NT2/D1 (cell line): ENCODE results near the gene FGD5.

Experiments
- DNase-seq: peaks from one replicate; pipeline ENCODE4 v3.0.0-alpha.2; 2011; ENCODE audit warnings: low read depth, low spot score
- H3K27me3 ChIP-seq: 2 replicates; pipeline ENCODE4 v1.6.0; 2011; ENCODE audit warnings: mild to moderate bottlenecking; ENCODE audit not compliant: insufficient read length, insufficient read depth
- H3K36me3 ChIP-seq: 2 replicates; pipeline ENCODE4 v1.6.1; 2011; ENCODE audit warnings: mild to moderate bottlenecking, low read length, mixed read lengths; ENCODE audit not compliant: insufficient read depth, insufficient read length
- H3K4me1 ChIP-seq: 2 replicates; pipeline ENCODE4 v1.5.1; 2011; ENCODE audit not compliant: insufficient read depth, insufficient read length
- H3K4me3 ChIP-seq: 2 replicates; pipeline ENCODE4 v1.5.1; 2011; ENCODE audit warnings: low read depth; ENCODE audit not compliant: insufficient read length
- H3K9ac ChIP-seq: 2 replicates; pipeline ENCODE4 v1.6.0; 2011; ENCODE audit warnings: low read depth; ENCODE audit not compliant: insufficient read length
- H3K9me3 ChIP-seq: 2 replicates; pipeline ENCODE4 v1.5.1; 2011; ENCODE audit warnings: mild to moderate bottlenecking, low read length; ENCODE audit not compliant: insufficient read depth
- SUZ12 ChIP-seq: IDR thresholded peaks from 2 replicates; pipeline ENCODE4 v1.6.1; 2011; ENCODE audit not compliant: insufficient read length, insufficient read depth; ENCODE audit errors: extremely low read depth
- YY1 ChIP-seq: IDR thresholded peaks from 2 replicates; pipeline ENCODE4 v1.6.1; 2011; ENCODE audit not compliant: insufficient read length, insufficient read depth
- ZNF274 ChIP-seq: IDR thresholded peaks from 2 replicates; pipeline ENCODE4 v1.6.1; 2011; ENCODE audit warnings: mild to moderate bottlenecking, low read depth, low read length

FGD5 gene

DNA sequence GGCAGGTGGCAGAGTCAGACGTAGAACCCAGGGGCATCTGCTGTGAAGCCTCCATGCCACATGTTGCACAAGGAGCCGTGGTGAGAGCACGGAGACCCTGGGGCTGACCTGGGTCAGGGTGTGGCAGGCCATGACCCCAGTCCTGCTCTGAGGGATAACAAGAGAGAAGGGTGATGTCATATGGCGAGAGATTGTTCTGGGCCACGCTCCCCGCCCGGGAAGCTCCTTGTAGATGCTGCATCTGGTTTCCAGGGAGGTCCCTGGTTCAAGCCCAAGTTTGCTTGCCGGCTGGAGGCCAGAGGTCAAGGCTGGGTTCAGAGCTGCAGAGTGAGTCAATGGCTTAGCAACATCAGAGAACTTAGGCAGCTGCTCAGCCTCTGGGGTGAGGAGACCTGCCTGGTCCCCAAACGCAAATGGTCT, 17.3 kb downstream of the FGD5 start:
- no peak for DNase-seq
- Histone ChIP-seq H3K36me3 (no peaks in the 10 kb centered on the region), H3K9me3 (no peaks in the 10 kb centered on the region), H3K27me3 (no peaks in the 10 kb centered on the region), H3K4me3 (no peak overlapping the region), H3K9ac (no peak overlapping the region), H3K4me1 (peaks cover 8% of the 10 kb centered on the region)
- TF ChIP-seq SUZ12 = no peak
- TF ChIP-seq YY1 = no peak
- TF ChIP-seq ZNF274 = no peak

DNA sequence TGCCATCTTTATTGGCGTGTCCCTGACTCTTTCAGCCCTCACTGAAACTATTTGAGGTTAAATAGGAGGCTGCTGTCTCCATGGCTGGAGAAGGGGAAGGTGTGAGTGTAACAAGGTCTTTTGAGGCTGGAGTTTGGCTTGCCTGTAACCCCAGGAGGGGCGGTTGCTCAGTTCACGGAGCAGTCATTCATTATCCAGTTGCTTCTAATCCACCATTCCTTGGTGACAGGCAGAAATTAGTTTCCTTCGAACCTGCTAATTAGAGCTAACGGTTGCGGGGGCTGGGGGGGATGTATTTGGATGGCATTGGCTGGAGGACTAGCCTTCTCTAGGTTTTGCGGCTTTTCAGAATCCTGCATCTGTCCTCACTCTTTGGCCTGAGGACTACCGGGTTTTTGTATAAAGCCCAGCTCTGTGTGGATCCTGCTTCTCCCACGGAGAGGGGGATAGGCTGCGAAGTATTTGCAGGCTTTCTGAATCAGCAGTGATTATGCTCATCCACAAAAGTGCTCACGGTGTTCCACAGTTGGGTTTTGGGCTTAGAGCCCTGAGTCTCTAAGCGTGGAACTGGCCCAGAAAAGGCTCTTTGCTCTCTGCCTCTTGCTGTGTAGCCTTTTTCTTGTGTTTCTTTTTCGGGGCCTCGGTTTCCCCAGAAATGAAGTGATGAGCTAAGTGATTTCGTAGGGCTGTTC, 18.6 kb downstream of the FGD5 start:
- no peak overlapping the region for H3K9ac ChIP-seq

DNA sequence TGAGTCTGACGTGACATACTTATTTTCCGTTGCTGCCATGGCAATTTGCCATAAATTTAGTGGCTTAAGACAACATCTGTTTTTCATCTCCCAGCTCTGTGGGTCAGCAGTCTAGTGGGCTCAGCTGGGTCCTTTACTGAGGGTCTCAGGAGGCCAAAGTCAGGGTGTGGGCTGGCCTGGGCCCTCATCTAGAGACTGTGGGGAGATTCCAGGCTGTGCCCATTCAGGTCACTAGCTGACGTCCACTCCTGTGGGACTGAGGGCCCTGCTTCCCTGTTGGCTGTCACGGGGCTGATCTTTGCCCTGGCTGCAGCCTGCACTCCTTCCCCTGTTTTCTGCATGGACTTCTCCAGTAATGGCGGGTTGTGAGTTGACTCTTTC, 19.1 kb downstream of the FGD5 start:
- Histone ChIP-seq H3K4me1 (peaks cover 8% of the 10 kb centered on the region), H3K9me3 (no peaks in the 10 kb centered on the region), H3K27me3 (no peaks in the 10 kb centered on the region), H3K9ac (no peak overlapping the region), H3K36me3 (no peaks in the 10 kb centered on the region), H3K4me3 (no peak overlapping the region)
- no peak for DNase-seq
- TF ChIP-seq YY1 (no peak), ZNF274 (no peak), SUZ12 (no peak)

More for the DNA sequence above, 18.6 kb downstream of the FGD5 start:
- TF ChIP-seq ZNF274 (no peak), SUZ12 (no peak), YY1 (no peak)
- peaks cover 8% of the 10 kb centered on the region for H3K4me1 ChIP-seq
- no peak overlapping the region for H3K4me3 ChIP-seq
- no peaks in the 10 kb centered on the region for H3K9me3 ChIP-seq
- no peaks in the 10 kb centered on the region for H3K36me3 ChIP-seq
- DNase-seq = no peak
- H3K27me3 ChIP-seq = no peaks in the 10 kb centered on the region

DNA sequence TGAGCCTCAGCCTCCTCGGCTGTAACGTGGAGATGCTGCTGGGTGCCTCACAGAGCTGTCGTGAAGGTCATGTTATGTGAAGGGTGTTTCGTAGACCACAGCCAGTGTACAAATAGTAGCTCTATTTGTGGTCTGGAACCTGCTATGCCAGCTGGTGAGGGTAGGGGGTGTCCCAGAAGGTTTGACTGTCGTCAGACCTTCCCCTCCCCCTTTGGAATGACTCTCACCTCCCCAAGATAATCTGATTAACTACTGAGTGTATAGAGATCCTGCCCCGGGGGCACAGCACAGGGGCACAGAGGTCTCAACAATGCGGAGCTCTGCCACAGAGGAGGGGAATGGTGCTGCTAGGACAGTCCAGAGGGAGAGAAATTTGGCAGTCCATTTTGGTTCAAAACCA, 20.5 kb downstream of the FGD5 start:
- Histone ChIP-seq H3K36me3 (peaks cover 4% of the 10 kb centered on the region), H3K9ac (peak overlapping the region; percentile 24), H3K4me3 (no peak overlapping the region), H3K4me1 (peaks cover 8% of the 10 kb centered on the region), H3K9me3 (no peaks in the 10 kb centered on the region), H3K27me3 (no peaks in the 10 kb centered on the region)
- no peak for TF ChIP-seq SUZ12
- no peak for TF ChIP-seq YY1
- no peak for TF ChIP-seq ZNF274
- DNase-seq = peak; percentile 63

DNA sequence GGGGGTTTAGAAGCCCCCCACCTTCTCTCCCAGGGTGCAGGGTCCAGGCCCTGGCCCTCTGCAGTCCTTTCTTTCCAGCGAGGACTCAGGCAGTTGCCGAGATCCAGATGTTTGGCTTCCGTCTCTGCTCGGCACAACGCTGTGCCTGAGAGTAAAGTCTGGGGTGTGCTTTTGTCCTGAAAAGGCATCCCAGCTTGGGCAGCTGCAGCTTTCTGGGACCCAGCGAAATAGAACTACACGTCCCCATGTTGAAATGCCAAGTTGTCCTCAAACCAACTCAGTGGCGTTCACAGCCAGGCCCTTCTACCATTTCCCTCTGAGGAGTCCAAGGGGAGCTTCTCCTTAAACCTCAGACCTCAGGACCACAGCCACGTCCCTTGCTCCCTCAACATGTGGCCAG, 23.1 kb downstream of the FGD5 start:
- Histone ChIP-seq H3K27me3 (no peaks in the 10 kb centered on the region), H3K4me3 (no peak overlapping the region), H3K9me3 (no peaks in the 10 kb centered on the region), H3K9ac (no peak overlapping the region), H3K36me3 (peaks cover 4% of the 10 kb centered on the region), H3K4me1 (peaks cover 10% of the 10 kb centered on the region)
- DNase-seq = no peak
- no peak for TF ChIP-seq ZNF274
- no peak for TF ChIP-seq YY1
- no peak for TF ChIP-seq SUZ12

DNA sequence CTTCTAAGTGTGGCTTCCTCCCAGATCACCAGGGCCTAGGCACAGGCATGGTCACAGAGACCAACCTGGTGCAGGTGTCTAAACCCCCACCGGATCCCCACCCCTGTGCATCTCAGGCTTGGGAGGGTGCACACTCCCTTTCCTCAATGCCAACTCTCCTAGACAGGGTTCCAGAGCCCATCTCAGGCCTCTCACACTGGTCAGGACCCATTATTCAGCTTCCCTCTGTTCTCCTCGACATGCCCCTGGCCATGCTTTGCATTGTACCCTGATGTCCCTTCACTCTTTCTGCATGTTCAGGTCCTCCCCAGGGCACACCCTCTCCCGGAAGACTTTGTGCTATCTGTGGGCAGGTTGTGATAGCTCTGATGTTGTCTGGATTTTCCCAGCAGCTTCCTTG, 23.5 kb downstream of the FGD5 start:
- no peak for TF ChIP-seq ZNF274
- TF ChIP-seq SUZ12 = no peak
- no peak for TF ChIP-seq YY1
- Histone ChIP-seq H3K36me3 (peaks cover 4% of the 10 kb centered on the region), H3K4me1 (peaks cover 11% of the 10 kb centered on the region), H3K9me3 (no peaks in the 10 kb centered on the region), H3K9ac (no peak overlapping the region), H3K4me3 (no peak overlapping the region), H3K27me3 (no peaks in the 10 kb centered on the region)
- no peak for DNase-seq

DNA sequence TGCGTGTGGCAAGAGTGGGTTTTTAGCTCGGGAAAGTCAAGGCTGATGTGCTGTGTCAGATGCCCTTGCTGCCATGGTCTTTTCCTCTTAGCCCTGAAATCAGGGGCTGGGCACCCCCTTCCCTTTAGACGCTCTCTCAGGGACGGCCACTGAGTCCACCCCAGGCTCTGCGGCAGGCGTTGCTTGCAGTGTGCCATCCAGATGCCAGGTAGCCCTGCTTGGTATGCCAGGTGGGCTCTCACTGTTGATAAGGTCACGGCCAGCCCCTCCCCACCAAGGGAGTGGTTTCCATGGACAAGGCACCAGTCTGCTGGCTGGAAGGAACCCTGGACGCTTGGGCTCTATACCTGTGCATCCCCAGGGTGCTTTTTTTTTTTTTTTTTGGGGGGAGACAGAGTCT, 24.6 kb downstream of the FGD5 start:
- Histone ChIP-seq H3K4me1 (peaks cover 12% of the 10 kb centered on the region), H3K9ac (no peak overlapping the region), H3K4me3 (no peak overlapping the region), H3K9me3 (no peaks in the 10 kb centered on the region), H3K36me3 (peaks cover 4% of the 10 kb centered on the region), H3K27me3 (no peaks in the 10 kb centered on the region)
- no peak for TF ChIP-seq YY1
- TF ChIP-seq SUZ12 = no peak
- no peak for TF ChIP-seq ZNF274
- DNase-seq = no peak
